HCT116 (cell line): ENCODE results near the gene ARHGEF3. TPM values are rescaled to one million over a fixed set of nuclear protein-coding genes. Genes with fewer than 3 reads are reported as not detected.

Experiments used
- ATAC-seq: fragments of 200-7000 bp; cut with Tn5 transposase; 2 replicates; pipeline ENCODE4 v1.9.1; 2020; ENCODE audit warnings: mild to moderate bottlenecking, moderate library complexity
- BruUV-seq: library from RNA; stranded (reverse); fragments of 400-500 nt; replicated peaks from 2 replicates; lab custom pipeline; 2021; lab: Mats Ljungman, UMichigan
- CTCF ChIA-PET: fragments of 300-600 bp; sonication (Branson Sonifier 250); formaldehyde crosslinking; loops from one replicate; lab custom pipeline; 2021; ENCODE audit warnings: antibody characterized with exemption; lab: Charles Lee
- POLR2A ChIA-PET: fragments of 300-600, 350-600 bp; sonication (Branson Sonifier 250); formaldehyde crosslinking; loops from one replicate; lab custom pipeline; 2021; ENCODE audit warnings: antibody characterized with exemption; lab: Charles Lee
- RAD21 ChIA-PET, 2 experiments: fragments of 300-600 bp; sonication (Branson Sonifier 250); formaldehyde crosslinking; loops; one replicate each; lab custom pipeline; 2023; ENCODE audit warnings: low total read pairs in 2 of 2; ENCODE audit not compliant: uncharacterized antibody in 2 of 2, unreplicated experiment in 2 of 2, low non-redundant PET in 1 of 2; lab: Charles Lee
- DNase-seq: peaks from one replicate; pipeline ENCODE4 v3.0.0-alpha.2; 2010; ENCODE audit warnings: low read depth, low spot score
- H2AFZ ChIP-seq: fragments of 200-600 bp; shearing (Covaris generic), sonication (generic); 2 replicates; pipeline ENCODE4 v1.6.1; 2017; ENCODE audit warnings: low read depth, mixed run types, mixed read lengths, antibody characterized with exemption, low read length; ENCODE audit not compliant: poor library complexity, severe bottlenecking
- H3K27ac ChIP-seq: 2 replicates; pipeline ENCODE4 v1.5.1; 2012; ENCODE audit warnings: low read depth, low read length
- H3K27me3 ChIP-seq: fragments of 200-600 bp; sonication (generic); 2 replicates; pipeline ENCODE4 v1.6.1; 2016; ENCODE audit warnings: mixed run types, low read length, mixed read lengths; ENCODE audit not compliant: insufficient read depth
- H3K36me3 ChIP-seq, 2 experiments: fragments of 200-500 bp in 1 of 2; fragments of 200-600 bp in 1 of 2; sonication (Bioruptor generic) in 1 of 2; sonication (generic) in 1 of 2; 2 replicates each; pipeline versions ENCODE4 v1.5.1 to v1.6.1; 2014 to 2016; ENCODE audit warnings: low read length in 2 of 2, inconsistent platforms in 1 of 2, mixed read lengths in 1 of 2, mixed run types in 1 of 2; ENCODE audit not compliant: insufficient read depth in 2 of 2, control insufficient read depth in 1 of 2
- H3K4me1 ChIP-seq, 2 experiments: fragments of 200-600 bp in 1 of 2; sonication (generic) in 1 of 2; 2 replicates each; pipeline versions ENCODE4 v1.5.1 to v1.6.1; 2012 to 2017; ENCODE audit warnings: low read length in 2 of 2, inconsistent platforms in 1 of 2, mild to moderate bottlenecking in 1 of 2, mixed read lengths in 1 of 2, mixed run types in 1 of 2, moderate library complexity in 1 of 2; ENCODE audit not compliant: insufficient read depth in 2 of 2, control insufficient read depth in 1 of 2
- H3K4me2 ChIP-seq: fragments of 200-600 bp; sonication (generic); 2 replicates; pipeline ENCODE4 v1.6.1; 2017; ENCODE audit warnings: mixed run types, low read length, mixed read lengths
- H3K4me3 ChIP-seq, 2 experiments: fragments of 200-600 bp in 1 of 2; sonication (generic) in 1 of 2; replicated peaks in 1 of 2; 2 replicates each; pipeline ENCODE4 v1.5.1; 2011 to 2016; ENCODE audit warnings: low read length in 2 of 2, control low read depth in 1 of 2, low read depth in 1 of 2, mild to moderate bottlenecking in 1 of 2, mixed read lengths in 1 of 2, mixed run types in 1 of 2
- H3K79me2 ChIP-seq: fragments of 200-600 bp; sonication (generic); 2 replicates; pipeline ENCODE4 v1.6.1; 2017; ENCODE audit warnings: mild to moderate bottlenecking, mixed run types, low read length, moderate library complexity, mixed read lengths; ENCODE audit not compliant: insufficient read depth
- H3K9ac ChIP-seq: fragments of 200-600 bp; sonication (generic); 2 replicates; pipeline ENCODE4 v1.6.1; 2016; ENCODE audit warnings: low read length, mixed read lengths
- H3K9me2 ChIP-seq: fragments of 200-600 bp; sonication (generic), shearing (Covaris generic); 2 replicates; pipeline ENCODE4 v1.6.1; 2017; ENCODE audit warnings: mixed run types, mild to moderate bottlenecking, moderate library complexity; ENCODE audit not compliant: insufficient read depth
- H3K9me3 ChIP-seq, 2 experiments: fragments of 200-500 bp in 1 of 2; fragments of 200-600 bp in 1 of 2; sonication (Bioruptor generic) in 1 of 2; sonication (generic) in 1 of 2; 2 replicates each; pipeline ENCODE4 v1.6.1; 2014 to 2017; ENCODE audit warnings: low read length in 2 of 2, mixed read lengths in 2 of 2, inconsistent platforms in 1 of 2, low read depth in 1 of 2, mild to moderate bottlenecking in 1 of 2, mixed run types in 1 of 2, moderate library complexity in 1 of 2; ENCODE audit not compliant: control insufficient read depth in 1 of 2, insufficient read depth in 1 of 2
- H4K20me1 ChIP-seq: fragments of 200-600 bp; sonication (generic), shearing (Covaris generic); 2 replicates; pipeline ENCODE4 v1.6.1; 2017; ENCODE audit warnings: mixed run types, mild to moderate bottlenecking, moderate library complexity; ENCODE audit not compliant: insufficient read depth
- CBX3 ChIP-seq: IDR thresholded peaks from 2 replicates; pipeline ENCODE4 v1.6.1; 2012; ENCODE audit warnings: low read depth
- CTCF ChIP-seq, 3 experiments: fragments of 200-600 bp in 1 of 3; sonication (generic) in 1 of 3; IDR thresholded peaks in 2 of 3; conservative IDR thresholded peaks in 1 of 3; 2 replicates each; pipeline ENCODE4 v1.5.1; 2012 to 2017; ENCODE audit warnings: low read depth in 2 of 3, low read length in 2 of 3, antibody characterized with exemption in 1 of 3, borderline replicate concordance in 1 of 3, control low read depth in 1 of 3, mild to moderate bottlenecking in 1 of 3, mixed read lengths in 1 of 3, mixed run types in 1 of 3, moderate library complexity in 1 of 3; ENCODE audit not compliant: insufficient read depth in 1 of 3
- EGR1 ChIP-seq: IDR thresholded peaks from 2 replicates; pipeline ENCODE4 v1.6.1; 2012; ENCODE audit warnings: low read depth
- EZH2 ChIP-seq: fragments of 200-600 bp; sonication (generic); IDR thresholded peaks from 2 replicates; pipeline ENCODE4 v1.6.1; 2017; ENCODE audit warnings: antibody characterized with exemption, mixed run types
- EZH2phosphoT487 ChIP-seq: fragments of 200-600 bp; IDR thresholded peaks from 2 replicates; pipeline ENCODE4 v1.6.1; 2018; ENCODE audit warnings: antibody characterized with exemption, borderline replicate concordance
- FOSL1 ChIP-seq: IDR thresholded peaks from 2 replicates; pipeline ENCODE4 v1.6.1; 2012; ENCODE audit warnings: low read depth
- JUND ChIP-seq: IDR thresholded peaks from 2 replicates; pipeline ENCODE4 v1.6.1; 2012
- POLR2A ChIP-seq: IDR thresholded peaks from 2 replicates; pipeline ENCODE4 v1.7.0; 2011; ENCODE audit warnings: borderline replicate concordance; ENCODE audit not compliant: insufficient read depth, insufficient read length; ENCODE audit errors: extremely low read depth
- POLR2AphosphoS5 ChIP-seq: IDR thresholded peaks from 2 replicates; pipeline ENCODE4 v1.6.1; 2011; ENCODE audit warnings: mild to moderate bottlenecking, low read depth, low read length, moderate library complexity
- SP1 ChIP-seq: IDR thresholded peaks from 2 replicates; pipeline ENCODE4 v1.6.1; 2012; ENCODE audit warnings: low read depth
- SRF ChIP-seq: IDR thresholded peaks from 2 replicates; pipeline ENCODE4 v1.6.1; 2012; ENCODE audit warnings: low read depth
- TCF7L2 ChIP-seq: IDR thresholded peaks from 2 replicates; pipeline ENCODE4 v1.7.0; 2011; ENCODE audit warnings: borderline replicate concordance, inconsistent platforms; ENCODE audit not compliant: insufficient read depth, insufficient read length; ENCODE audit errors: extremely low read depth
- YY1 ChIP-seq: IDR thresholded peaks from 2 replicates; pipeline ENCODE4 v1.6.1; 2011; ENCODE audit warnings: low read length, low read depth, moderate library complexity, mild to moderate bottlenecking; ENCODE audit not compliant: insufficient replicate concordance; ENCODE audit errors: extremely low read depth
- ZFX ChIP-seq: fragments of 450-650 bp; IDR thresholded peaks from 2 replicates; pipeline ENCODE4 v1.6.1; 2017
- ZNF274 ChIP-seq: fragments of 200-500 bp; sonication (Bioruptor generic); IDR thresholded peaks from 2 replicates; pipeline ENCODE4 v1.6.1; 2014; ENCODE audit warnings: mild to moderate bottlenecking, low read depth, low read length, inconsistent platforms
- intact Hi-C: fragments of 100-400 bp; cut with micrococcal nuclease; formaldehyde crosslinking; loops from 2 replicates; pipeline ENCODE4 v1.10.0; 2022
- total RNA-seq: library from RNA; stranded (reverse); gene quantifications from one replicate; pipeline ENCODE4 v1.2.1, GENCODE V29; 2021; ENCODE audit not compliant: unreplicated experiment
- TF ChIP-seq, protein P1 (sequence below): IDR thresholded peaks from 2 replicates; pipeline ENCODE4 v1.6.1; 2012
- TF ChIP-seq, protein P2 (sequence below): IDR thresholded peaks from 2 replicates; pipeline ENCODE4 v1.6.1; 2012; ENCODE audit warnings: low read depth
- TF ChIP-seq, protein P3 (sequence below): IDR thresholded peaks from 2 replicates; pipeline ENCODE4 v1.6.1; 2011; ENCODE audit warnings: mild to moderate bottlenecking, low read length, moderate library complexity; ENCODE audit not compliant: insufficient replicate concordance; ENCODE audit errors: extremely low read depth

Gene ARHGEF3
- total RNA-seq, 1 experiment from 2014 or later: 18.1 TPM

DNA sequence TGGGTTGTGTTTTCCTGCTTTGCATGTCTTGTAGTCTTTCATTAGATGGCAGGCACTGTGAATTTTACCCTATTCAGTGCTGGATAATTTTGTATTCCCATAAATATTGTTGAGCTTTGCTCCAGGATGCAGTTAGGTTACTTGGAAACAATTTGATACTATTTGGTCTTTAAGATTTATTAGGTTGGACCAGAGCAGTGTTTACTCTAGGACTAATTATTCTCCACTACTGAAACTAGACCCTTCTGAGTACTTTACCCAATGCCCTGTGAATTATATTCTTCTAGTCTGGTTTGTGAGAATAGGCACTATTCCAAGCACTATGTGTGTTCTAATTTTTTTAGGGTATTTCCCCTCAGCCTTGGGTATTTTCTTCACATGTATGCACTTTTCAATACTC, 80.9 kb downstream of the ARHGEF3 start:
- Histone ChIP-seq H3K9ac (no peak overlapping the region), H3K4me1 (no peaks in the 10 kb centered on the region), H3K36me3 (0 out of 4 replicates have a peak, but pooled peaks cover 0 to 2% of the 10 kb centered on the region in 2 experiments), H3K9me3 (no peaks in the 10 kb centered on the region), H3K79me2 (no peaks in the 10 kb centered on the region), H3K4me3 (no peak overlapping the region), H4K20me1 (no peaks in the 10 kb centered on the region), H3K27me3 (no peaks in the 10 kb centered on the region), H2AFZ (no peak overlapping the region), H3K27ac (no peak overlapping the region), H3K9me2 (no peaks in the 10 kb centered on the region), H3K4me2 (no peak overlapping the region)
- POLR2A ChIA-PET: no interaction called here
- TF ChIP-seq FOSL1: no peak
- TF ChIP-seq POLR2A: no peak
- TF ChIP-seq SP1: no peak
- TF ChIP-seq EGR1: no peak
- TF ChIP-seq CBX3: no peak
- no peak for TF ChIP-seq POLR2AphosphoS5
- TF ChIP-seq, protein P1, sequence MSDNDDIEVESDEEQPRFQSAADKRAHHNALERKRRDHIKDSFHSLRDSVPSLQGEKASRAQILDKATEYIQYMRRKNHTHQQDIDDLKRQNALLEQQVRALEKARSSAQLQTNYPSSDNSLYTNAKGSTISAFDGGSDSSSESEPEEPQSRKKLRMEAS: no peak
- no peak for TF ChIP-seq JUND
- TF ChIP-seq, protein P2, sequence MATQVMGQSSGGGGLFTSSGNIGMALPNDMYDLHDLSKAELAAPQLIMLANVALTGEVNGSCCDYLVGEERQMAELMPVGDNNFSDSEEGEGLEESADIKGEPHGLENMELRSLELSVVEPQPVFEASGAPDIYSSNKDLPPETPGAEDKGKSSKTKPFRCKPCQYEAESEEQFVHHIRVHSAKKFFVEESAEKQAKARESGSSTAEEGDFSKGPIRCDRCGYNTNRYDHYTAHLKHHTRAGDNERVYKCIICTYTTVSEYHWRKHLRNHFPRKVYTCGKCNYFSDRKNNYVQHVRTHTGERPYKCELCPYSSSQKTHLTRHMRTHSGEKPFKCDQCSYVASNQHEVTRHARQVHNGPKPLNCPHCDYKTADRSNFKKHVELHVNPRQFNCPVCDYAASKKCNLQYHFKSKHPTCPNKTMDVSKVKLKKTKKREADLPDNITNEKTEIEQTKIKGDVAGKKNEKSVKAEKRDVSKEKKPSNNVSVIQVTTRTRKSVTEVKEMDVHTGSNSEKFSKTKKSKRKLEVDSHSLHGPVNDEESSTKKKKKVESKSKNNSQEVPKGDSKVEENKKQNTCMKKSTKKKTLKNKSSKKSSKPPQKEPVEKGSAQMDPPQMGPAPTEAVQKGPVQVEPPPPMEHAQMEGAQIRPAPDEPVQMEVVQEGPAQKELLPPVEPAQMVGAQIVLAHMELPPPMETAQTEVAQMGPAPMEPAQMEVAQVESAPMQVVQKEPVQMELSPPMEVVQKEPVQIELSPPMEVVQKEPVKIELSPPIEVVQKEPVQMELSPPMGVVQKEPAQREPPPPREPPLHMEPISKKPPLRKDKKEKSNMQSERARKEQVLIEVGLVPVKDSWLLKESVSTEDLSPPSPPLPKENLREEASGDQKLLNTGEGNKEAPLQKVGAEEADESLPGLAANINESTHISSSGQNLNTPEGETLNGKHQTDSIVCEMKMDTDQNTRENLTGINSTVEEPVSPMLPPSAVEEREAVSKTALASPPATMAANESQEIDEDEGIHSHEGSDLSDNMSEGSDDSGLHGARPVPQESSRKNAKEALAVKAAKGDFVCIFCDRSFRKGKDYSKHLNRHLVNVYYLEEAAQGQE: no peak
- TF ChIP-seq CTCF (IDR thresholded peaks at IDR 0.05 in 2 of 3, conservative IDR thresholded peaks at IDR 0.05 in 1 of 3; ENCODE audit: borderline replicate concordance in 1 of 3, insufficient read depth in 1 of 3, low read depth in 2 of 3, low read length in 2 of 3): no peak
- no peak for TF ChIP-seq ZNF274
- TF ChIP-seq ZFX: no peak
- TF ChIP-seq, protein P3, sequence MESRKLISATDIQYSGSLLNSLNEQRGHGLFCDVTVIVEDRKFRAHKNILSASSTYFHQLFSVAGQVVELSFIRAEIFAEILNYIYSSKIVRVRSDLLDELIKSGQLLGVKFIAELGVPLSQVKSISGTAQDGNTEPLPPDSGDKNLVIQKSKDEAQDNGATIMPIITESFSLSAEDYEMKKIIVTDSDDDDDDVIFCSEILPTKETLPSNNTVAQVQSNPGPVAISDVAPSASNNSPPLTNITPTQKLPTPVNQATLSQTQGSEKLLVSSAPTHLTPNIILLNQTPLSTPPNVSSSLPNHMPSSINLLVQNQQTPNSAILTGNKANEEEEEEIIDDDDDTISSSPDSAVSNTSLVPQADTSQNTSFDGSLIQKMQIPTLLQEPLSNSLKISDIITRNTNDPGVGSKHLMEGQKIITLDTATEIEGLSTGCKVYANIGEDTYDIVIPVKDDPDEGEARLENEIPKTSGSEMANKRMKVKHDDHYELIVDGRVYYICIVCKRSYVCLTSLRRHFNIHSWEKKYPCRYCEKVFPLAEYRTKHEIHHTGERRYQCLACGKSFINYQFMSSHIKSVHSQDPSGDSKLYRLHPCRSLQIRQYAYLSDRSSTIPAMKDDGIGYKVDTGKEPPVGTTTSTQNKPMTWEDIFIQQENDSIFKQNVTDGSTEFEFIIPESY: no peak
- TF ChIP-seq EZH2: no peak
- TF ChIP-seq SRF: no peak
- TF ChIP-seq TCF7L2: no peak
- TF ChIP-seq YY1: no peak
- no peak for TF ChIP-seq EZH2phosphoT487
- ATAC-seq (no peak), DNase-seq (no peak)
- CTCF ChIA-PET: no interaction called here
- RAD21 ChIA-PET: interaction anchor here in 1 of 2 experiments (0.6 kb wide), 1 partner anchor 81 kb away, joined by 3 read pairs; the partner anchor contains the start of gene ARHGEF3
- intact Hi-C loops: no loop called here
- no TSS peak for BruUV-seq
